Mesenchymal stem cell (in vitro differentiated cells and primary cell): ENCODE measurements around the gene TEX13D. TPM values are rescaled to one million over a fixed set of nuclear protein-coding genes. Genes with fewer than 3 reads are reported as not detected.

ENCODE experiments used
- DNase-seq: peaks from one replicate; pipeline ENCODE4 v3.0.0-alpha.2; 2013
- H2AFZ ChIP-seq: one replicate; pipeline ENCODE4 v1.6.1; 2013; ENCODE audit warnings: low read depth, mild to moderate bottlenecking, control low read depth, inconsistent platforms, low read length, moderate library complexity
- H2AK5ac ChIP-seq: 2 replicates; pipeline ENCODE4 v1.6.1; 2013; ENCODE audit warnings: low read length, moderate library complexity, mild to moderate bottlenecking, inconsistent platforms; ENCODE audit not compliant: severe bottlenecking
- H2BK120ac ChIP-seq: one replicate; pipeline ENCODE4 v1.6.1; 2013; ENCODE audit warnings: low read depth, mild to moderate bottlenecking, inconsistent platforms, low read length, moderate library complexity
- H2BK12ac ChIP-seq, 2 experiments: one replicate each; pipeline ENCODE4 v1.6.1; 2013; ENCODE audit warnings: inconsistent platforms in 2 of 2, low read length in 2 of 2, mild to moderate bottlenecking in 2 of 2, moderate library complexity in 2 of 2, control low read depth in 1 of 2
- H2BK15ac ChIP-seq: one replicate; pipeline ENCODE4 v1.6.1; 2013; ENCODE audit warnings: mild to moderate bottlenecking, low read depth, inconsistent platforms; ENCODE audit not compliant: poor library complexity, severe bottlenecking
- H2BK5ac ChIP-seq: 2 replicates; pipeline ENCODE4 v1.6.1; 2013; ENCODE audit warnings: low read depth, mild to moderate bottlenecking, low read length, control low read depth, inconsistent platforms; ENCODE audit not compliant: poor library complexity, severe bottlenecking
- H3K14ac ChIP-seq, 2 experiments: one replicate each; pipeline ENCODE4 v1.6.1; 2013; ENCODE audit warnings: inconsistent platforms in 2 of 2, low read length in 2 of 2, control low read depth in 1 of 2, mild to moderate bottlenecking in 1 of 2, moderate library complexity in 1 of 2
- H3K18ac ChIP-seq, 2 experiments: one replicate each; pipeline ENCODE4 v1.6.1; 2013; ENCODE audit warnings: inconsistent platforms in 2 of 2, low read length in 2 of 2, control low read depth in 1 of 2, low read depth in 1 of 2, mild to moderate bottlenecking in 1 of 2
- H3K23ac ChIP-seq, 2 experiments: one replicate each; pipeline ENCODE4 v1.6.1; 2013; ENCODE audit warnings: inconsistent platforms in 2 of 2, low read length in 2 of 2, mild to moderate bottlenecking in 2 of 2, moderate library complexity in 2 of 2, control low read depth in 1 of 2
- H3K27ac ChIP-seq: 2 replicates; pipeline ENCODE4 v1.5.1; 2013; ENCODE audit warnings: mild to moderate bottlenecking, moderate library complexity, low read length, control low read depth, inconsistent platforms; ENCODE audit not compliant: poor library complexity, severe bottlenecking
- H3K27me3 ChIP-seq, 2 experiments: 2 replicates each; pipeline versions ENCODE4 v1.6.1 to v1.7.0; 2013; ENCODE audit warnings: low read length in 2 of 2, mild to moderate bottlenecking in 2 of 2, moderate library complexity in 2 of 2, control low read depth in 1 of 2, inconsistent platforms in 1 of 2; ENCODE audit not compliant: control insufficient read depth in 1 of 2, insufficient read depth in 1 of 2
- H3K36me3 ChIP-seq, 2 experiments: 2 replicates each; pipeline versions ENCODE4 v1.6.1 to v1.7.0; 2013; ENCODE audit warnings: low read length in 2 of 2, control low read depth in 1 of 2, inconsistent platforms in 1 of 2, low read depth in 1 of 2, mild to moderate bottlenecking in 1 of 2; ENCODE audit not compliant: insufficient read depth in 2 of 2, control insufficient read depth in 1 of 2
- H3K4ac ChIP-seq, 2 experiments: one replicate each; pipeline ENCODE4 v1.6.1; 2013; ENCODE audit warnings: inconsistent platforms in 2 of 2, low read length in 2 of 2, mild to moderate bottlenecking in 2 of 2, moderate library complexity in 2 of 2, control low read depth in 1 of 2, low read depth in 1 of 2
- H3K4me1 ChIP-seq: 2 replicates; pipeline ENCODE4 v1.6.1; 2013; ENCODE audit warnings: low read depth, low read length, control low read depth; ENCODE audit not compliant: control insufficient read depth, insufficient read depth
- H3K4me2 ChIP-seq: 2 replicates; pipeline ENCODE4 v1.6.1; 2013; ENCODE audit warnings: low read length, mild to moderate bottlenecking, inconsistent platforms; ENCODE audit not compliant: poor library complexity, severe bottlenecking
- H3K4me3 ChIP-seq, 2 experiments: 2 replicates each; pipeline versions ENCODE4 v1.5.1 to v1.7.0; 2013; ENCODE audit warnings: low read length in 2 of 2, mild to moderate bottlenecking in 2 of 2, control low read depth in 1 of 2, low read depth in 1 of 2; ENCODE audit not compliant: insufficient read depth in 1 of 2
- H3K79me1 ChIP-seq: replicated peaks from 2 replicates; pipeline ENCODE4 v1.6.1; 2013; ENCODE audit warnings: mild to moderate bottlenecking, control low read depth, low read length, inconsistent platforms; ENCODE audit not compliant: poor library complexity, severe bottlenecking
- H3K9ac ChIP-seq: 2 replicates; pipeline ENCODE4 v1.7.0; 2013; ENCODE audit warnings: mild to moderate bottlenecking, low read length, moderate library complexity
- H3K9me3 ChIP-seq: 2 replicates; pipeline ENCODE4 v1.7.0; 2013; ENCODE audit warnings: mild to moderate bottlenecking, low read length; ENCODE audit not compliant: control insufficient read depth
- H4K8ac ChIP-seq: one replicate; pipeline ENCODE4 v1.6.1; 2013; ENCODE audit warnings: inconsistent platforms, mild to moderate bottlenecking, low read length, moderate library complexity
- H4K91ac ChIP-seq: one replicate; pipeline ENCODE4 v1.6.1; 2013; ENCODE audit warnings: mild to moderate bottlenecking, low read length, inconsistent platforms
- WGBS: methylation state at CpG from one replicate; pipeline ENCODE4 v1.1.7; 2013; ENCODE audit warnings: mixed read lengths; 5-methylcytosine and 5-hydroxymethylcytosine counted together
- small RNA-seq: library from polyadenylated mRNA; stranded (forward); fragments of <200 nt; extraction: miRNeasy Mini kit (QIAGEN cat#:217004); gene quantifications from one replicate; pipeline ENCODE3, GENCODE V24; 2013; ENCODE audit warnings: low read depth

The TEX13D gene

DNA sequence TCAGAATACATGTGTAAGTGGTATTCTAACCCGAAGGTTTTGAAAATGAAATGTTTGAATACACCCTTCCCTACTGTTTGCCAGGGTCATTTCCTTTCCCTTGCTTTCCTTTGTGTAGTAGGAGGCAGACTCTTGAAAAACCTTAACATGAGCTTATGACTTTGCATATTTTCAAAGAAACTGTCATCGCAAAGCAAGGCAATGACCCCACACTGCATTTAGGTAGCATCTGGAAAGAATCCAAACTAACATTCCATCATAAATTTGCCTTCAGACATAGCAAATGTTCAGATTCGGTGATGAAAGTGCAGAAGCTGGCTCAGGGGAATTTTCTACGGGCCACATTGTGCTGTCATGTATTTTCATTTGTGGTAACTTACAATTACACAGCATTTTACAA is 46.2 kb downstream of the TEX13D start:
- H3K4me1 ChIP-seq: no peaks in the 10 kb centered on the region
- H3K4ac ChIP-seq: no peak overlapping the region
- no peak overlapping the region for H3K9ac ChIP-seq
- peaks cover 0 to 4% of the 10 kb centered on the region in 2 experiments for H3K27me3 ChIP-seq
- no peak overlapping the region for H3K23ac ChIP-seq
- H4K8ac ChIP-seq: no peak overlapping the region
- WGBS: 39% methylated on average over 2 of the region's 4 CpGs
- H2BK120ac ChIP-seq: no peak overlapping the region
- no peak overlapping the region for H4K91ac ChIP-seq
- no peaks in the 10 kb centered on the region for H3K9me3 ChIP-seq
- H3K18ac ChIP-seq: no peak overlapping the region
- H3K36me3 ChIP-seq: no peaks in the 10 kb centered on the region
- H2AFZ ChIP-seq: no peak overlapping the region
- DNase-seq: no peak
- H2BK15ac ChIP-seq: no peak overlapping the region
- H3K4me3 ChIP-seq: no peak overlapping the region
- no peak overlapping the region for H2AK5ac ChIP-seq
- no peak overlapping the region for H3K27ac ChIP-seq
- no peak overlapping the region for H3K14ac ChIP-seq
- H2BK12ac ChIP-seq: no peak overlapping the region
- no peak overlapping the region for H3K4me2 ChIP-seq
- no peaks in the 10 kb centered on the region for H3K79me1 ChIP-seq
- no peak overlapping the region for H2BK5ac ChIP-seq

DNA sequence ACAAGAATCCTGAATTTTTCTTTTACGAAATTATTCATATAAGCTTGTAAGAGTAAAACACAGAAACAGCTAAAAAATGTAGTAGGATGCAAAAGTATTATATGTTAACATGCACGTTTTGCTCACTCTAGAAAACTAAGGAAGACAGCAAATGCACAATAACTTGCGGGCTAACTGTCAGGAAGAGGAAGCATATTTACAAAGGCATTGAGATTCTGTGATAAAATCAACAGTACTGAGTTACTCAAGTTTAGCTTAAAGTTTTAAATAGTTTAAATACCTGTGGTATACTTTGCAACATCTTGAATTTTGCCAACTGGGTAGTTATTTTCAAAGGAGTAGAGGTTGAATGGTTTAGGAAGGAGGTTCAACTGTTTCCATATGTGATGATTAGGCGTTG is 50.9 kb downstream of the TEX13D start:
- no peak overlapping the region for H2BK5ac ChIP-seq
- H3K9ac ChIP-seq: no peak overlapping the region
- H3K27ac ChIP-seq: no peak overlapping the region
- H3K4me1 ChIP-seq: no peaks in the 10 kb centered on the region
- H3K79me1 ChIP-seq: no peaks in the 10 kb centered on the region
- H2BK120ac ChIP-seq: no peak overlapping the region
- no peak overlapping the region for H4K8ac ChIP-seq
- DNase-seq: no peak
- WGBS: no CpG with 5 or more reads among the region's 4 CpGs
- H3K4ac ChIP-seq: no peak overlapping the region
- H3K14ac ChIP-seq: no peak overlapping the region
- H3K4me3 ChIP-seq: no peak overlapping the region
- H2BK15ac ChIP-seq: no peak overlapping the region
- no peak overlapping the region for H3K4me2 ChIP-seq
- H3K9me3 ChIP-seq: no peaks in the 10 kb centered on the region
- H3K23ac ChIP-seq: no peak overlapping the region
- H3K27me3 ChIP-seq: peaks cover 0 to 11% of the 10 kb centered on the region in 2 experiments
- no peak overlapping the region for H3K18ac ChIP-seq
- H2BK12ac ChIP-seq: no peak overlapping the region
- no peak overlapping the region for H2AFZ ChIP-seq
- no peak overlapping the region for H2AK5ac ChIP-seq
- H3K36me3 ChIP-seq: no peaks in the 10 kb centered on the region
- no peak overlapping the region for H4K91ac ChIP-seq

GRCh38 chrX:124386401-124386800 is 53.9 kb downstream of the TEX13D start:
- H2BK5ac ChIP-seq: no peak overlapping the region
- no peak overlapping the region for H4K91ac ChIP-seq
- H2BK120ac ChIP-seq: no peak overlapping the region
- no peak overlapping the region for H4K8ac ChIP-seq
- H3K27ac ChIP-seq: no peak overlapping the region
- no peak overlapping the region for H2AK5ac ChIP-seq
- H3K4me3 ChIP-seq: no peak overlapping the region
- H3K4me2 ChIP-seq: no peak overlapping the region
- no peak overlapping the region for H2BK12ac ChIP-seq
- H2BK15ac ChIP-seq: no peak overlapping the region
- H3K18ac ChIP-seq: no peak overlapping the region
- no peaks in the 10 kb centered on the region for H3K79me1 ChIP-seq
- no peak overlapping the region for H3K4ac ChIP-seq
- no peak overlapping the region for H3K9ac ChIP-seq
- no peak for DNase-seq
- H3K36me3 ChIP-seq: no peaks in the 10 kb centered on the region
- H2AFZ ChIP-seq: no peak overlapping the region
- no peak overlapping the region for H3K23ac ChIP-seq
- no peaks in the 10 kb centered on the region for H3K4me1 ChIP-seq
- H3K9me3 ChIP-seq: no peaks in the 10 kb centered on the region
- peaks cover 0 to 17% of the 10 kb centered on the region in 2 experiments for H3K27me3 ChIP-seq
- 58% methylated on average over 6 of the region's 6 CpGs for WGBS
- no peak overlapping the region for H3K14ac ChIP-seq

Small RNA genes within 50 kb of the gene (small RNA-seq; reads per million reads assigned to genes)
- not detected for gene AL022718.1
